Keratinocyte (primary cell): ENCODE data around the gene CPTP.

ENCODE experiments used
- CTCF ChIP-seq, 3 experiments: IDR thresholded peaks in 1 of 3; conservative IDR thresholded peaks in 1 of 3; optimal IDR thresholded peaks in 1 of 3; 2 replicates in 2 of 3; 3 replicates in 1 of 3; pipeline versions ENCODE3 to v1.5.1; 2011; ENCODE audit warnings: low read length in 3 of 3, mild to moderate bottlenecking in 3 of 3, moderate library complexity in 2 of 3, control low read depth in 1 of 3, inconsistent platforms in 1 of 3; ENCODE audit not compliant: insufficient read depth in 2 of 3; ENCODE audit errors: extremely low read depth in 1 of 3
- EZH2 ChIP-seq: IDR thresholded peaks from one replicate; pipeline ENCODE4 v1.6.1; 2012; ENCODE audit warnings: inconsistent platforms, mild to moderate bottlenecking, low read length, moderate library complexity

- TF ChIP-seq CTCF (optimal IDR thresholded peaks at IDR 0.05 in 1 of 3, IDR thresholded peaks at IDR 0.05 in 1 of 3, conservative IDR thresholded peaks at IDR 0.05 in 1 of 3; ENCODE audit: extremely low read depth in 1 of 3, insufficient read depth in 2 of 3, low read length in 3 of 3): no peak
- no peak for TF ChIP-seq EZH2
Measured at GRCh38 chr1:1310109-1310385, 14.6 kb upstream of the CPTP start.
